ENCODE results near the gene MORN1.

The MORN1 gene

GRCh38 chr1:2419416-2419815, 28.1 kb upstream of the MORN1 start:
- DNase-seq (ENCODE audit: low spot score) = no peak

GRCh38 chr1:2418791-2419320, 27.5 kb upstream of the MORN1 start:
- DNase-seq (ENCODE audit: low spot score) = no peak

GRCh38 chr1:2417833-2418225, 26.5 kb upstream of the MORN1 start:
- no peak for DNase-seq (ENCODE audit: low spot score)

- DNase-seq (ENCODE audit: low spot score) = no peak
These were observed 25.9 kb upstream of the MORN1 start for GRCh38 chr1:2417083-2417832.

GRCh38 chr1:2416403-2416802, 25.0 kb upstream of the MORN1 start:
- no peak for DNase-seq (ENCODE audit: low spot score)

- no peak for DNase-seq (ENCODE audit: low spot score)
These were observed 24.5 kb upstream of the MORN1 start for GRCh38 chr1:2415801-2416208.

GRCh38 chr1:2415337-2415736, 24.0 kb upstream of the MORN1 start:
- DNase-seq (ENCODE audit: low spot score) = no peak

GRCh38 chr1:2414297-2414958, 23.1 kb upstream of the MORN1 start:
- peak; percentile 36 for DNase-seq (ENCODE audit: low spot score)

GRCh38 chr1:2413495-2414296, 22.3 kb upstream of the MORN1 start:
- DNase-seq (ENCODE audit: low spot score) = no peak

GRCh38 chr1:2412773-2413494, 21.6 kb upstream of the MORN1 start:
- no peak for DNase-seq (ENCODE audit: low spot score)

GRCh38 chr1:2412395-2412772, 21.0 kb upstream of the MORN1 start, which contains the start of gene PEX10:
Gene PEX10, minus strand, starts transcription at chr1:2412564. Its CDS starts 62 bp downstream, at chr1:2412502.
- peak; percentile 89 for DNase-seq (ENCODE audit: low spot score)

- no peak for DNase-seq (ENCODE audit: low spot score)
These were observed 20.5 kb upstream of the MORN1 start for GRCh38 chr1:2411801-2412394.

- no peak for DNase-seq (ENCODE audit: low spot score)
These were observed 18.4 kb upstream of the MORN1 start for GRCh38 chr1:2409745-2410144.

GRCh38 chr1:2408859-2409276, 17.5 kb upstream of the MORN1 start:
- DNase-seq (ENCODE audit: low spot score) = no peak

- DNase-seq (ENCODE audit: low spot score) = no peak
These were observed 17.1 kb upstream of the MORN1 start for GRCh38 chr1:2408456-2408855.

GRCh38 chr1:2407991-2408275, 16.6 kb upstream of the MORN1 start:
- no peak for DNase-seq (ENCODE audit: low spot score)

- DNase-seq (ENCODE audit: low spot score) = no peak
These were observed 16.0 kb upstream of the MORN1 start for GRCh38 chr1:2407166-2407990.

- no peak for DNase-seq (ENCODE audit: low spot score)
These were observed 15.2 kb upstream of the MORN1 start for GRCh38 chr1:2406451-2407041.

GRCh38 chr1:2405588-2406295, 14.4 kb upstream of the MORN1 start:
- no peak for DNase-seq (ENCODE audit: low spot score)

All from COLO829 (cell line).